Left forelimb (tissue), 1 donor: ENCODE results near the gene HLA-DPB1.

Experiments
- DNase-seq: peaks from one replicate; pipeline ENCODE4 v3.0.0-alpha.2; 2018; ENCODE audit warnings: low spot score

The HLA-DPB1 gene

DNA sequence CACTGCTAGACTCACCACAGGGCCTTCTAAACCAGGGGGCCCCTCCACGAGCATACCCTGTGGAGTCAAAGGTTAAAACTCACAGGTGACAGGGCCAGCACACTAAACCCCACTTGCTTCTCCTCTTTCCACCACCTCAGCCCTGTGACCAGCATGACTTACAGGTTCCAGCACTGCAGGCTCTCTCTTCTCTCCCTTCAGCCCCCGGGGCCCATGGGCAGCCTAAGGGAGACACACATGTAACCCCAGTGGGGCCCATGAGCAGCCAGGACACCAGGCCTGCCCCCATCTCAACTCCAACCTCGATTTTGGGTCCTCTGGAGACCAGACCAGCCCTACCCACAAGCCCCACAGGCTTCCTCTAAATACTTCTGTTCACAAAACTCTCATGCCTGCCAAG is 28.0 kb downstream of the HLA-DPB1 start:
- DNase-seq = no peak

DNA sequence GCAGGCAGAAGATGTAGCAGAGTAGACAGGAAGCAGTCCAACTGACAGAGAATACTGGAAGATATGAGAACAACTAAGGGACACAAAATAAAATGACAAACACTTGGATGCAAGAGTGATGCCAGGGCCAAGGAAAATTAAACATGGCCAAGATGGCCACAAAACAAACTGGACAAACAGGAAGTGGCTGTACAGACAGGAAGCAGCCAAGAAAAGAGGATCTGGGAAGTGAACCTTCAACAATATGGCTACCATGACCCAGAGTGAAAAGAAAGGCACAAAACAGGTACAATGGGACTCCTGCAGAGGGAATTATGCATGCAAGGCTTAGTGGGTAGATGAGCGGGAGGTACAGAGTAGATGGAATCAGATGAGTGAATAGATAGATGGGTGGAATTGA is 29.1 kb downstream of the HLA-DPB1 start:
- no peak for DNase-seq

DNA sequence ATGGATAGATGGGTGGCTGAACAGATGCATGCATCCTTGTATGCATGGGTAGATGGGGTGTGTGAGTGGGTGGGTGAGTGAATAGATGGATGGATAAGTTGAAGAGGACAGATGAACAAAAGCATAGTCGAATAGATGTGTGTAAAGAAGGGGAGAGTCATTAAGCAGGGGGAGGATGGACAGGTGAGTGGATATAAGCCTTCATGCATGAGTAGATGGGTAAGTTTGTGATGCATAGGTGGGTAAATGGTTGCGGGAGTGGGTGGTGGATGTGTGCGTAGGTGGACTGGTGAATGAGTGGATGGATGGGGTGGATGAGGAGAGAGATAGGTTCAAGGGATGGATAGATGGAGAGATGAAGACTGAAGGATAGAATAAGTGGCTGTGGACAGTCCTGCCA is 29.6 kb downstream of the HLA-DPB1 start:
- DNase-seq = no peak

DNA sequence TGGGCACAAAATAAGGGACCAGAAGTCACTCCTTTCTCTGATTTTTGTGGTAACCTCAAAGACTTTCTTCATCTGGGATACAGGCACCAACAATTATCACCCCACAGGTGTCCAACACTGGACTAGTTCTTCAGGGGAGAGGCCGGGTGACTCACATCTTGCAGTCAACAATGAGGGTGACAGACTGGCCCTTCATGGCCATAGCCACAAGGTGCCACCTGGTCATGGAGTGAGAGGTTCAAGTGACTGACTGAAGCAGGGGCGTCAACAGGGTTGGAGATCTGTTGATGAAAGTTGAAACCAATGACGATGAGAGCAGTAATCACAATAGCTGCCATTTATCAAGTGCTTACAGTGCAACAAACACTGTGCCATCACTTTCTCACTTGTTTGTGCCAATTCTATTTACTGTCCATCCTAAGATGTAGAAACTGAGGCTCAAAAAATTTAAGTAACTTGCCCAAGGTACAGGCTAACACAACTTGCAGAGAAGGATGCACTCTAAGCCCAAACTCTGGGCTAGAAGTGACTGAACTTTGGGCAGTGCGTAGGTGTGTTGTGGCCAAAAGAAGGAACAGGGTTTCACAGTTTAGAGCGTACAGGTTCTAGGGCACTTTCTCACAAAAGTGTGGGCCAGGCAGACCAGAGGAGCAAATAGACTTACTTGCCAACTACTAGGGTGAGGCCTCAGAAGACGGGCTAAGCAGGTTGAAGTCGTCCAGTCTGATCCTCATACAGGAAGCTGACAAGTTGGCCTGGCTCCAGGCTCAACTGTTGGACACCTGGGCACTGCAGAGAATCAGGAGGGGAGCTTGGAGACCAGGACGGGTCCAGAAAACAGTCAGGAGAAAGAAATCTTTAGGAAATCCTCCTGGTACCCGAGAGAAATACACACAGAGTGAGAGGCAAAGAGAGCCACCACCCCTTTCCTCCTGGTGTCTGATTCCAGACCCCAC is 30.4 kb downstream of the HLA-DPB1 start:
- DNase-seq = no peak

DNA sequence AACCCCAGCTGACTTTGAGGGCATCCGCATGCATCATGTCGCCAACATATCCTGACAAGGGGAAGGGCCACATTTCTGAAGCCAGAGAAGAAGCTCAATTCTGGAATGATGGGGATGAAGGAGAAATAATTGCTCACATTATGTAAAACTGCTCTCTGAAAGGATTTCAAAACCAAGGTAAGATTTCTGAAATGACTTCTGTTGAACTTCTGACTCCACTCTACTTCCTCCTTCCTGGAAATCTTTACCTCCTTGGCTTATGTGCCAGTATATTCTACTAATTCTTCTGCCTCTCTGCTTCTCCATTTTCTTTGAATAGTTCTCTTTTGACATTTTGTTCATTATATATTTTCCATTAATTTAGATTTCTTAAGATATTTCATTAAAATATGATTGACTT is 31.9 kb downstream of the HLA-DPB1 start:
- no peak for DNase-seq

DNA sequence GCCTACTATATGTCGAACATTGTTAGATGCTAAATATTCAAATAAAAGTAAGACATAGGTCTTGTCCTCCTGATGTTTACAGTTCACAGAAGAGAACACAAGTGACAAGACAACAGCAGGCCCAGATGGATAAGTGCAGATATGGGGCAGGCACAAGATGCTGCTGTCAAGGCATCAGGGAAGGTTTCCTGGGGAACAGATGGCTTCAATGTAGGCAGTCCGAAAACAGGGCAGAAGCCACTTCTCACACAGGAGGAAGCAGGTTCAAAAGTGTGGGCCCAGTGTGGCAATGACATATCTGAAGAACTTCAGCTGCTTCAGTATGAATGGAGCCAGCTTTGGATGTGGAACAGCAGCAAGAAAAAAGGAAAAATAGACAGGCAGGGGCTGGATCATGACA is 32.5 kb downstream of the HLA-DPB1 start:
- no peak for DNase-seq

DNA sequence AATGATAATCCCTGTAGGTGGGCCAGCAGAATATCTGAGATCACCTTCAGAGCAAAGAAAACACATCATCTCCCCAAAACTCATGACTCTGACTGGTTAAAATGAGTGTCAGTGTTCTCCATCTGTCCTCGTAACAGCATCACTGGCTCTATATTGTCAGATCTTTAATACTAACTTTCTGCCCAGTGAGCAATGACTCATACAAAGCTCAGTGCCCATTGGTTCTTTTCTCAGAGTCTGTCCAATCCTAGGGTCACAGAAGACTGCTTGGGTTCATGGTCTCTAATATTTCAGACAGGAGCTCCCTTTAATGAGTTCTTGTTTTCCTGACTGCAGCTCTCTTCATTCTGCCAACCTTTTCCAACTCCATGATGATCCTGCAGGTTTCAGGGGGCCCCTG is 36.4 kb downstream of the HLA-DPB1 start:
- no peak for DNase-seq

DNA sequence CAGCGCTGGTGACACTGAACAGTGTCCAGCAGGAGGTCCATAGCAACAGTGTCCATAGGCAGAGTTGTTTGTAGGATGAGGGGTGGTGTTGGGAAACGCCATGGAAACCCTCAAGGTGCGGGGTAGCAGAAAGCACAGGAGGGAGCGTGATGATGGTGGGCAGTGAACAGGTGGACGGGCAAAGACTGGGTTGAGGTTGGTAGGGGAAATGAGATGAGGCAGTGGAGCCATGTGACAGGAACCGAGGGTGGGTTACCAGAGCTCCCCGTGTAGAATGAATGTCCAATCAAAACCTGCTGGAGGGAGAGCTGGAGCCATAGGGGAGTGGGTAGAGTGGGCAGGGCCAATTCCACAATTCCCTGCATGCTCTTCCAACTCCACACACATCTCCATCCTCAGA is 38.0 kb downstream of the HLA-DPB1 start:
- DNase-seq = no peak

DNA sequence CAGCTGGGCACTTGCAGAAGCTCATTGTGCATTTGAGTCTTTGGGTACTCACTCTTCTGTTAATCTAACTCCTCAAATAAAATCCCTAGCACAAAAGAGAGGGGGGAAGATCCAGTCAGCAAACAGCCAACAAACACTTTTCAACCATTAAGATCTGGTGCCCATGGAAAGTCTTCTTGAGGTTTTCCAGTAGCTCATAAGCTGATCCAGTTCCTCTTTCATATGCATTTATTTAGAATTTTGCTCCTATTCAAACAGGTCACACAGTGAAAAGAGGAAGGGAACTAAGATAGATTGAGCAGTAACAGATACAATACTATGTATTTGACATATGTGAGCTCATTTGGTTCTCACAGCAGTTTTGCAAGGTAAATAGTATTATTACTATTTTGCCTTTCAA is 38.6 kb downstream of the HLA-DPB1 start:
- no peak for DNase-seq

DNA sequence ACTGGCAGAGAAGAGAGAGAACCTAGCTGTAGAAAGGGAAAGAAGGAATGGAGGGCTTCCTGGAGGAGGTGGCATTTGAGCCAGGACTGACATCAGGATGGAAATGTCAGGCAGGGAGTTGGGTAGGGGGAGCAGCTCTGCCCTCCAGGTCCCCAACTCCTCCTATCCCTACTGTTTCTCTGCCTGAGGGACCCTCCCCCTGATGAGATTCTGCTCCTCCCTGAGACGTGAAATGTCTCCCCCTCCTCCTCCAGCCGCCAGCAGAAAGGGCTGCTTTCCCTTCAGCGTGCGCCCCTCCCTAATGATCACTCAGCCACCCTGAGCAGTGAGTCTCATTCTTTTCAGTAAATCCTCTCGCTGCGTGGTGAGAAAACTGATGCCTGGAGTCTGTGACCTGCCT is 40.6 kb downstream of the HLA-DPB1 start:
- DNase-seq = no peak

DNA sequence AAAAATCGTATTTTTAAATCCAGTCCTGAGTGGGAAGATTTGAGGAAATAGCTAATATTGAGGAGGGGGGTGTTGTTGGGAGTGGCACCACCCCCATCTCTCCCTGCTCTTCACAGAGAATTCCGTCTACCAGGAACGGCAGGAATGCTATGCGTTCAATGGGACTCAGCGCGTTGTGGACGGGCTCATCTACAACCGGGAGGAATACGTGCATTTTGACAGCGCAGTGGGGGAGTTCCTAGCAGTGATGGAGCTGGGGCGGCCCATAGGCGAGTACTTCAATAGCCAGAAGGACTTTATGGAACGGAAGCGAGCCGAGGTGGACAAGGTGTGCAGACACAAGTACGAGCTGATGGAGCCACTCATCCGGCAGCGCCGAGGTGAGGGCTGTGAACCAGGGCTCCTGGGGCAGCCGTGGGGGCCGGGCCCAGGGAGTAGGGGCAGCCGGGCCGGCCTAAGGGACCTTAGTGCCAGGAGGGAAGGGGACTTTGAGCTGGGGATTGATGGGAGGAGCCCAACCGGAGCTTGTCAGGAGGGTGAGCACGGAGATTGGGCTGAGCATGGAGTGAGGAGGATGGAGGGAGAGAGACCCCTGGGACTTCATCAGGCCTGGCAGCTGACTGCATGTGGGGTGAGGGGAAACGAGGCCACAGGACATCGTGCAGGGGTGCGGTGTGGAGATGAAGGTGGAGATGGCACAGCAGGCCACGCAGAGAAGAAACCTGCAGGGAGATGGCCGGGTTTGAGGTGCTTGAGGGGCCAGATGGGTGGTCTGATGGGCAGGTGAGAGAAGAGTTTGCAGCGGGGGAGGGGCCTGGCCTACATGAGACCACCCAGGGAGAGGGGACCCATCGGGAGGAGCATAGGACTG is 41.3 kb downstream of the HLA-DPB1 start:
- DNase-seq = no peak

DNA sequence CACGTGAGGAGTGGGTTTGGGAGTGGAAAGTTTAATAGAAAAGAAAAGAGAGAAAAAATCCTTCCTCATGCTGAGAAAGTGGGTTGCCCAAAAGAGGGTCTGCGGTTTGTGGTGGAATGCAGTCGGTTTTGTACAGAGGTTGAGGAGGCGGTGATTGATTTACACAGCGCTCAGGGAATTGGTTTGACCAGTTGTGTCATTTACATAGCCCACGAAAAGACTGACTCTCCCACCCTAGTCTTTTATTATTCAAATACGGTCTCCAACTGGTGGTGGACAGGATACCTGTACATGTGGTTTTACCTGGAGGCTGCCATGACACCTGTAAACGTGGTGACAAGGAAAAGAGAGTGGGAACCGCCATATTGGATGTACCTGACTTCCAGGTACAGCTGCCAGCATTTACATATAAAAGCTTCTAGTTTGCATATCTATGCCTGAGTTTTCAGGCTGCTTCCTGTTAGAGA is 42.1 kb downstream of the HLA-DPB1 start:
- DNase-seq = no peak

DNA sequence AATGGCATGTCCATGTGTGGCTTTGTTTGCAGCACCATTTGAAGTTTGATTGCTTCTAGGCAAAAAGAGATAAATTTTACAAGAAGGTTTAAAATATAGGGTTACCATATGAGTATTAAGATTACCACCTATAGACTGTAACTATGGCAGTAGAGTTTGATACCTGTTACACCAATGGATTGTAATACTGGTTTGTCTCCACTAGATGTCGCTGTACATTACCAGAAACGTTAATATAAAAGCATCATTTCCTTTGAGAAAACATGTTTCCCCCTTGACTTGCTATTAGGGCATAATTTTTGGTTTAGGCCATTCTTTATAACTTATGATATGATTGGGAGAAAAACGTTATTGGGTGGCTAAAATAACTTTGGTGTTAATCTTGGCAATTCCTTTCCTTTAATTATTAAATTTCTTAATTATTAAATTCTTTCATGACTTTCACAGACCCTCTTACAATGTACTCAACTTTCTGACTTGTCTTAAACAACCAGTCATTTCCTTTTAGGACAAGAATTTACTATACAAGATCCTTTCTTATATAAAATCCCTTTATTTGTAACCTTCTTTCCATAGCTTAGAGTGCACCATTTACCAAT is 42.8 kb downstream of the HLA-DPB1 start:
- no peak for DNase-seq

DNA sequence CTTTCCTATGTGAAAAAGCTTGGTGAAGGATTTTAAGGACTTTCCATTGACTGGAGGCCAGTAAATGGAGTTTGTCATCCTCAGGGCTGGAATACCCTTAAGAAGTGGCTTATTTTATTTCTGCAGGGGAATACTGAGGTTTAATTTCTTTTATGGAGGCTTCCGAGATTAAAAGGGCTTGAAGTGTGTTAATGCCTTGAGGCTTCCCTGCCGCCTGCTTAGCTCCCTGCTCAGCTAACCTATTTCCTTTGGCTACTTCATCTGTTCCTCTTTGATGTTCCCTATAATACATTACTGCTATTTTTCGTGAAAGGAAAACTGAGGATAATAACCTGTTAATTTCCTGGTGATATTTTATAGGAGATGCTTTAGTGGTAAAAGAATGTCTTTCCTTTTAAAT is 44.2 kb downstream of the HLA-DPB1 start:
- DNase-seq = no peak

DNA sequence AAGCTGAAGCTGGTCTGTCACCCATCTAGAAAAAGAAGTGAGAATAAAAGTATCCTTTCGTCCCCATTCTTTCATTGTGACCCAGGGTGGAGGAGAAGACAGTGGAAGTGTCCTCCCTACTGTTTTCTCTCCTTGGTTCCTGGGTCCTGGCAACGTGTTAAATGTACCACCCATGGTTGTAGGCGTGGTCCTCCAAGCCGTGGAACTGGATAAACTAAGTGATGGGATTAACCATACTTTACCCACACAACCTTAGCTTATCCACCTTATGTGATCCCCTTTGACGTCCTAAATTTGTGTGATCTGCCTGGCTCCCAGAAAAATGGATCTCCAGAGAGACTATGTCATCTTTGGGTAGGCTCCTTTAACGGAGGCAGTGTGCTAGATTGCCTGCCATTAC is 47.4 kb downstream of the HLA-DPB1 start:
- no peak for DNase-seq

DNA sequence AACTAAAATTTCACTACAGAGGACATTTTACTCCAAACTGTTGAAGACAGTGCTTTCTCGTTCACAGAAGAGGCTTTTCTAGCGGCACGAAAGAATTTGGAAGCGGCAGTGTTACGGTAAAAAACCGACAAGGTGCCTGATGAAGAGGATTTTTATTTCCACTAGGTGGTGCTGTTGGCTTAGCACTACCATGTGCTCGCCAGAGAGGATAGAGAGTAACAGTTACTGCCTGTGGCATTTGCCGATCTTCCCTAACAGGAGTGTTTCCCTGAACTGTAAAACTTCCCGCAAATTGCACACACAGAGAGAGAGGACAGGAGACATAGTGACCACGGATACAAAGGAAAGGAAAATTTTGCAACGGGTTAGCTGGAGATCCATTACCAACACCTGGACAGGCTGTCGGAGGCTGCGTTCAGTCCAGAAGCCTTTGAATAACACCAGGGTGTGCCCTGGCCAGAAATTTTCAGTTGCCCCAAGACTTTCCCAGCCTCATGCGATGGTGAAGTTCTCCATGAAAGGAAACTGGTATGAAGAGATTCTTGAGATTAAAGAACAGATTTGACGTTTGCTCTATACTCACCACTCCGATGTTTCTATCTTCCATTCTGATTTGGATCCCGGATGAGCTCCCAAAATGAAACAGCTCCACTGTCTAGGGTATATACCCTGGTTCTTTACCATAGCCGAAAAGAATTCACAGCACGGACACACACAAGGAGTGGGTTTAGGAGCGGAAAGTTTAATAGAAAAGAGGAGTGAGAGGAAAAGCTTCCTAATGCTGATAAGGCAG is 48.1 kb downstream of the HLA-DPB1 start:
- DNase-seq = no peak

DNA sequence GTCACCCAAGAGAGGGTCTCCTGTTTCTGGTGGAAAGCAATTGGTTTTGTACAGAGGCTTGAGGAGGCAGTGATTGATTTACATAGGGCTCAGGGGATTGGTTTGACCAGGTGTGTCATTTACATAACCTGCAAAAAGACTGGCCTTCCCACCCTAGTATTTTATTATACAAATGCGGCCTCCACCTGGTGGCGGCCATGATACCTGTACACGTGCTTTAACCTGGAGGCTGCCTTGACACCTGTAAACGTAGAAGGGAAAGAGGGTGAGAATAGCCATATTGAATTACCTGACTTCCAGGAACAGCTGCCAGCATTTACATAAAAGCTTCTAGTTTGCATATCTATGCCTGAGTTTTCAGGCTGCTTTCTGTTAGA is 48.7 kb downstream of the HLA-DPB1 start:
- DNase-seq = no peak

DNA sequence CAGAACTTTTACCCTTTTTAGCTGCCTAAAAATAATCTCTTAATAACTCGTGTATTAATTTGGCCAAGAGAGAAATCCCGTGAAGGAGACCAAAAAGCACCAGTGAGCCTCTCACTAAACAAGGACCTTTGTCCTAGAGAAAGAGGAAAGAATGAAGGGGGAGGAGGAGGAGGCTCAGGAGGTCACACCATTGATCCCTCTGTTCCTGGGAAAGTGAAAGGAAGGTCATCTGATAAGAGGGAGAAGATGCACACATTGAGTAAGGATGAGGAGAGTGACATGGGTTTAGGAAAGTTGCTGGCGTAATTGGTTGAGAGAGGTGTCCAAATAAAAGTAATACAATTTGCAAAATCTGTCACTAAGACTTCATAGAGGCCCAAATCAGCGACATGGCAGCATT is 49.2 kb downstream of the HLA-DPB1 start:
- DNase-seq = no peak

DNA sequence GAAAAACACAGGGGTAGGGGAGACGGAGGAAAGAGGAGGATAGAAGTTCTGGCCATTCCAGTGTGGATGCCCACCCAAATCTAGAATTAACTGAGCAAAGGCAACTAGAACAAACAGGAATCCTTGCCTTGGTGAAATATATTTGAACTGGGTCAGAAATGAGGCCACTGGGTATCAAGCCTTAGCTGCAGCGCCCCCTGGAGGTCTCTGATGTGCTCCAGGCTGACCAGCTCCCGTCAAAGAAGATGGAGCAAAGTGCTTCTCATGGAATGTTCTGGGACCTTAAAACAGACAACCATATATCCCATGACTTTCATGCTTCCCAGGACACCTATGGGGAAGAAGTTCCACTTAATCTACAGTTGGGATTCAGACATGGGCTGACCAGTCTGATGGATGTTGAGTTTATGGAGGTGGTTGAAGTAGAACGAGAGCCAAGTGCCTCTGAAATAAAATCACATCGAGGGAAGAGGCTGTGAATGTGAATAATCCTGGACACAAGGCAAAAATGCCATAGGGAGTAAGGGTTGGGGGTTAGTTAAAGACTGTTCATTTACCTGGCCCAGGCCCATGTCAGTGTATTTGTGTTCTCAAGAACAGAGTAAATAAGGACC is 50.4 kb downstream of the HLA-DPB1 start:
- DNase-seq = no peak

DNA sequence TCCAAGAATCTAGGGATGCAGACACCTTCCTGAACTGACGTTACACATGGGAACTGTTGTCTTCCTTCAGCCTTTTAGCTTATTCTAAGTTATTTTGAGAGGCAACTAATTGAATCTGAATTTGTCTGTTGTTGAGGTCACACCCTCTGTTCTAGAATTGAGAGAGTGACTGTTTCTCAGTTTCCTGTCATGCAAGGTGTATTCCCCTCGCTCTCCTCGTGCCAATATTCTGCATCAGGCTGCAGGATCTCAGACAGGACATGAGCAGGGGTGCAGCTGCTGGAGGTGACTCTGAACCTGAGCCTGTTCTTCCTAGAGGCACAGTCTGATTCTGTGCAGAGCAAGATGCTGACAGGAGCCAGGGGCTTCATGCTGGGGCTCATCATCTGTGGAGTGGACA is 52.5 kb downstream of the HLA-DPB1 start:
- DNase-seq = no peak

DNA sequence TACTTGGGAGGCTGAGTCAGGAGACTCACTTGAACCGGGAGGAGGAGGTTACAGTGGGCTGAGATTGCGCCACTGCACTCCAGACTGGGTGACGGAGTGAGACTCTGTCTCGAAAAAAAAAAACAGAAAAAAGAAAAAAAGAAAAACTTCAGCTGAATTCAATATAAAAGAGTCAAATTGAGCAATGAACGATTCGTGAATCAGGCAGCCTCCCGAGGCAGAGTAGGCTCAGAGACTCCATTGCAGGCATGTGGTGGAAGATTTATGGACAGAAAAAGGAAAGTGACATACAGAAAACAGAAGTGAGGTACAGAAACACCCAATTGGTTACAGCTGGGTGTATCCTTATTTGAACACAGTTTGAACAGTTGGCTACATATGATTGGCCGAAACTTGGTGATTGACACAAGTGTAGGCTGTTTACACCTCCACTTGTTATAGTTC is 56.3 kb downstream of the HLA-DPB1 start:
- no peak for DNase-seq
